ENCODE results near the gene TMEM185B. TPM values are rescaled to one million over a fixed set of nuclear protein-coding genes. Genes with fewer than 3 reads are reported as not detected.

Gene TMEM185B
- total RNA-seq, 1 experiment from 2014 or later: 69.9 TPM

DNA sequence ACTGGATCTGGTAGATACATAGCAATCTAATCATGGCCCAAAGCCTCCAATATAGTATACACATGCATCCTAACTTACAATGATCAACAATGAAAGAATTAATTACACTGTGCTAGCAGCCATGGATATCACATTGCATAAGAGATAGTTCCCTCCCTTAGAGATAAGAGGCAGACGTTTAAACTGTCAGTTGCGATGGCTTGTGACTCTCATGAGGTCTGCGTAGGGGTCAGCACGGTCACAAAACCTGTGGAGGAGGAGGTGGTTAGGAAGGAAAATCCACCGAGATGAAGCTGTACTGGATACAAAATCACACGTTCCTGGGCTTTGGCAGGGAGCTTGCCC, 28.7 kb upstream of the TMEM185B start:
- Mint-ChIP-seq H3K9me3 (ENCODE audit: unreplicated experiment) (no peaks in the 10 kb centered on the region), H3K27ac (ENCODE audit: unreplicated experiment) (peak overlapping the region; percentile 68), H3K36me3 (ENCODE audit: insufficient read depth, unreplicated experiment) (peaks cover 6% of the 10 kb centered on the region), H3K4me3 (ENCODE audit: unreplicated experiment) (peak overlapping the region; percentile 82), H3K27me3 (ENCODE audit: insufficient read depth, unreplicated experiment) (no peaks in the 10 kb centered on the region), H3K4me1 (ENCODE audit: low read depth, unreplicated experiment) (peaks cover 31% of the 10 kb centered on the region)
- no TSS peak for BruUV-seq (replicated peaks)
- TF ChIP-seq, protein P1, sequence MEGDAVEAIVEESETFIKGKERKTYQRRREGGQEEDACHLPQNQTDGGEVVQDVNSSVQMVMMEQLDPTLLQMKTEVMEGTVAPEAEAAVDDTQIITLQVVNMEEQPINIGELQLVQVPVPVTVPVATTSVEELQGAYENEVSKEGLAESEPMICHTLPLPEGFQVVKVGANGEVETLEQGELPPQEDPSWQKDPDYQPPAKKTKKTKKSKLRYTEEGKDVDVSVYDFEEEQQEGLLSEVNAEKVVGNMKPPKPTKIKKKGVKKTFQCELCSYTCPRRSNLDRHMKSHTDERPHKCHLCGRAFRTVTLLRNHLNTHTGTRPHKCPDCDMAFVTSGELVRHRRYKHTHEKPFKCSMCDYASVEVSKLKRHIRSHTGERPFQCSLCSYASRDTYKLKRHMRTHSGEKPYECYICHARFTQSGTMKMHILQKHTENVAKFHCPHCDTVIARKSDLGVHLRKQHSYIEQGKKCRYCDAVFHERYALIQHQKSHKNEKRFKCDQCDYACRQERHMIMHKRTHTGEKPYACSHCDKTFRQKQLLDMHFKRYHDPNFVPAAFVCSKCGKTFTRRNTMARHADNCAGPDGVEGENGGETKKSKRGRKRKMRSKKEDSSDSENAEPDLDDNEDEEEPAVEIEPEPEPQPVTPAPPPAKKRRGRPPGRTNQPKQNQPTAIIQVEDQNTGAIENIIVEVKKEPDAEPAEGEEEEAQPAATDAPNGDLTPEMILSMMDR (IDR thresholded peaks at IDR 0.05; ENCODE audit: insufficient read depth in 1 of 2, low read depth in 1 of 2, low read length in 1 of 2, severe bottlenecking in 1 of 2, unreplicated experiment in 1 of 2): no peak
- H3K4me1 ChIP-seq: peaks cover 19% of the 10 kb centered on the region
- H3K9me3 ChIP-seq: no peaks in the 10 kb centered on the region
- intact Hi-C loops (cut with micrococcal nuclease; ENCODE audit: unreplicated experiment): loop anchor here (1.0 to 2.0 kb wide), 4 partner anchors 21 to 31 kb away; partner anchors contain the start of gene TMEM185B
- no peaks in the 10 kb centered on the region for H3K36me3 ChIP-seq (ENCODE audit: control insufficient read depth, insufficient read depth, low read length)
- H3K27me3 ChIP-seq (replicated peaks; ENCODE audit: control insufficient read depth, insufficient read depth, low read length): no peaks in the 10 kb centered on the region
- CTCF ChIA-PET: interaction anchor here (0.6 to 3.8 kb wide), 6 partner anchors 23 to 877 kb away, joined by 3 to 36 read pairs (median 4); partner anchors contain the start of gene TMEM185B
- no peak for DNase-seq
- H3K4me3 ChIP-seq (ENCODE audit: low read depth, low read length): peak overlapping the region; percentile 79
- POLR2A ChIA-PET: interaction anchor here (0.6 to 3.4 kb wide), 7 partner anchors 12 to 823 kb away, joined by 3 to 46 read pairs (median 4); partner anchors contain the start of gene TMEM185B

DNA sequence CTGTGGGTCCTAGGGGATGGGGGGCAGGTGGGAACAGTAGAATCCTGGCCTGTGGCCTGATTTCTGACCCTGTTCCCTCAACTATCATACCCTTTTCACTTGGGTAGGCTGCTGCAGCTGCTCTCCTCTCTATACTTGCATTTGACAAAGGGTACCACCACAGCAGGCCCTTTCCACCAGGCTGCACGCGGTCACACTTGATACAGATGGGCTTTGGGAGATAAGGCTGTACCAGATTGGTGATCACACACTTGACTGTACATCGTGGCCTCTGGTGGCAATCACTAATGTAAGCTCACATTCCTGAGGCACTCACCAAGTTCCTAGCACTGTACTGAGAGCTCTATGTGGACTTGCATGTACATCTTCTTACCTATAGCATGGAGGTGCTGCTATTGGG, 27.9 kb upstream of the TMEM185B start:
- no peaks in the 10 kb centered on the region for H3K27me3 Mint-ChIP-seq (ENCODE audit: insufficient read depth, unreplicated experiment)
- CTCF ChIA-PET: interaction anchor here (3.8 kb wide), 1 partner anchor 62 kb away, joined by 36 read pairs; no protein-coding TSS in a partner anchor
- intact Hi-C loops (cut with micrococcal nuclease; ENCODE audit: unreplicated experiment): no loop called here

DNA sequence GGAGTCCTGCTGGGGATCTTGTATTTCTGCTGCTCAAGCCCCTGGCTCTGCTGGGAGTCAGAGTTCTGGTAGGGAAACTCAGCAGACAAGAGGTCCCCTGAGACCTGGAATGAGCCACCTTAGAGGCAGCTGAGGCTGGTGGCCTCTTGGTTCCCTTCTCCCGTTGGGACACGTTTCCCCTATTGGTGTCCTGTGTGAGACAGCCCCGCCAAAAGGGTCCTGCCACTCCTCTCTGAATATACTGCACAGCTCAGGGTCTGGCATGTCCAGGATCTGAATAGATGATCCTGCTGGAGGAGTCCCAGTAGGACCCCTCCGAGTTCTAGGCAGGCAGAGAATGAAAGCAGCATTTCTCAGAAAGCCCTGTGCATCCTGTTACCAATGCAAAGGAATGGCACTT, 27.4 kb upstream of the TMEM185B start:
- CTCF ChIA-PET: interaction anchor here (3.8 kb wide), 1 partner anchor 62 kb away, joined by 36 read pairs; no protein-coding TSS in a partner anchor
- H3K27me3 Mint-ChIP-seq (ENCODE audit: insufficient read depth, unreplicated experiment): no peaks in the 10 kb centered on the region
- POLR2A ChIA-PET: no interaction called here

More for the DNA sequence above, 27.9 kb upstream of the TMEM185B start:
- Mint-ChIP-seq H3K4me1 (ENCODE audit: low read depth, unreplicated experiment) (peaks cover 37% of the 10 kb centered on the region), H3K4me3 (ENCODE audit: unreplicated experiment) (no peak overlapping the region), H3K36me3 (ENCODE audit: insufficient read depth, unreplicated experiment) (peaks cover 11% of the 10 kb centered on the region), H3K27ac (ENCODE audit: unreplicated experiment) (no peak overlapping the region), H3K9me3 (ENCODE audit: unreplicated experiment) (no peaks in the 10 kb centered on the region)
- H3K36me3 ChIP-seq (ENCODE audit: control insufficient read depth, insufficient read depth, low read length): no peaks in the 10 kb centered on the region
- no peaks in the 10 kb centered on the region for H3K9me3 ChIP-seq
- no peak for DNase-seq
- peaks cover 27% of the 10 kb centered on the region for H3K4me1 ChIP-seq
- H3K27me3 ChIP-seq (replicated peaks; ENCODE audit: control insufficient read depth, insufficient read depth, low read length): no peaks in the 10 kb centered on the region
- POLR2A ChIA-PET: interaction anchor here (3.4 kb wide), 1 partner anchor 28 kb away, joined by 46 read pairs; the partner anchor contains the start of gene TMEM185B
- TF ChIP-seq, protein P1 (IDR thresholded peaks at IDR 0.05; ENCODE audit: insufficient read depth in 1 of 2, low read depth in 1 of 2, low read length in 1 of 2, severe bottlenecking in 1 of 2, unreplicated experiment in 1 of 2): no peak
- no peak overlapping the region for H3K4me3 ChIP-seq (ENCODE audit: low read depth, low read length)
- BruUV-seq (replicated peaks): no TSS peak

More for the DNA sequence above, 27.4 kb upstream of the TMEM185B start:
- Mint-ChIP-seq H3K4me3 (ENCODE audit: unreplicated experiment) (no peak overlapping the region), H3K4me1 (ENCODE audit: low read depth, unreplicated experiment) (peaks cover 34% of the 10 kb centered on the region), H3K9me3 (ENCODE audit: unreplicated experiment) (no peaks in the 10 kb centered on the region), H3K36me3 (ENCODE audit: insufficient read depth, unreplicated experiment) (peaks cover 11% of the 10 kb centered on the region), H3K27ac (ENCODE audit: unreplicated experiment) (no peak overlapping the region)
- TF ChIP-seq, protein P1 (IDR thresholded peaks at IDR 0.05; ENCODE audit: insufficient read depth in 1 of 2, low read depth in 1 of 2, low read length in 1 of 2, severe bottlenecking in 1 of 2, unreplicated experiment in 1 of 2): no peak
- peaks cover 31% of the 10 kb centered on the region for H3K4me1 ChIP-seq
- H3K27me3 ChIP-seq (replicated peaks; ENCODE audit: control insufficient read depth, insufficient read depth, low read length): no peaks in the 10 kb centered on the region
- no peak overlapping the region for H3K4me3 ChIP-seq (ENCODE audit: low read depth, low read length)
- no peaks in the 10 kb centered on the region for H3K36me3 ChIP-seq (ENCODE audit: control insufficient read depth, insufficient read depth, low read length)
- intact Hi-C loops (cut with micrococcal nuclease; ENCODE audit: unreplicated experiment): no loop called here
- no TSS peak for BruUV-seq (replicated peaks)
- DNase-seq: no peak
- H3K9me3 ChIP-seq: no peaks in the 10 kb centered on the region

Data from Caco-2 (cell line).